Stimulated activated CD8-positive, alpha-beta memory T cell treated with anti-CD3 and anti-CD28 coated beads, Interleukin-2, amount 100 ng/mL, for 48 hours (primary cell): ENCODE results near the gene GCHFR.

Experiments used
- DNase-seq, 2 donors: peaks; one replicate each; pipeline ENCODE4 v3.0.0-alpha.2; 2020; ENCODE audit warnings: low read depth in 2 of 2

The GCHFR gene

GRCh38 chr15:40808861-40809450 lies 45.1 kb downstream of the GCHFR start:
- no peak for DNase-seq

GRCh38 chr15:40812721-40813425 lies 49.0 kb downstream of the GCHFR start:
- no peak for DNase-seq

GRCh38 chr15:40815042-40815698 lies 51.3 kb downstream of the GCHFR start:
- no peak for DNase-seq
